ENCODE measurements around the gene SEC31B.

SEC31B gene

DNA sequence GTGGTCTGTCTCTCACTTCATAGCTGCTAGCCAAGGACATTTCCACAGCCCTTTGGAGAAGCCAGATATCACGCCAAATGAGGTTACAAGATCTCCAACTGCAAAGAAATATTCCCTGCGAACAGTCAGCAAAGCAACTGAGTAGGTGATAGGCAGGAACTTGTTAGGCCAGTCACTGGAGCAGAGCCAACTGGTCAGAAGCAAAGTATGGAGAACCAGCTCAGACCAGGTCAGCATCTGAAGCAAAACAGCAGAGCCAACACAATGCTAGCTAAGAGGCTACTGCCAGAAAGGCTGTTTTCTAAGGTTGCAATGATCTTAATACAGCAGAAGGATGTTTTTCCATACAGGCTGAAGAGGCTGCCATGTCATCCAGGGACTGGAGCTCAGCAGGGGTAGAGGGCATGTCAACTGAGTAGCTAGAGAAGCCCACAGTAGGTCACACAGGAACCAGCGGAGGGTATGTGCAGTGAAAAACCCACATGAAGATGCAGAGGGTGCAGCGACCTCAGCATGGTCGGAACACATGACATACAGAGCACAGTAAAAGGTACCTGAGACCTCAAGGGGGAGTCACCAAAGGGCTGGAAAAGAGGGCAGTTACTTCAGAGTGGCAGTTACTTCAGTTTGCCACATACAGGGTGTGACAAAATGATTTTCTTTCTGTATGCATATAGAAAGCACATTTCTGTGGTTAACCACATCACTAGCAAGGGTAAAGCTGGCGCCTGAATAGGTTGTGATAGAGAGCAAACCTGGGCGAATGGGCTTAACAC lies 8.9 kb downstream of the SEC31B start:
- no peaks in the 10 kb centered on the region for H3K9me3 ChIP-seq (ENCODE audit: control insufficient read depth, insufficient read depth, low read length)
- H3K9ac ChIP-seq (ENCODE audit: low read depth, low read length) = no peak overlapping the region
- no peak overlapping the region for H3K4me3 ChIP-seq (ENCODE audit: low read depth, low read length)
- no peak overlapping the region for H3K27ac ChIP-seq (ENCODE audit: low read depth, low read length)
- no peaks in the 10 kb centered on the region; the same call in 1 of the 2 replicates for H3K27me3 ChIP-seq (ENCODE audit: control insufficient read depth, insufficient read depth, low read length)
- no peaks in the 10 kb centered on the region for H3K36me3 ChIP-seq (ENCODE audit: control insufficient read depth, insufficient read depth, low read length)
- H3K4me1 ChIP-seq (ENCODE audit: control insufficient read depth, insufficient read depth, low read length) = no peaks in the 10 kb centered on the region

DNA sequence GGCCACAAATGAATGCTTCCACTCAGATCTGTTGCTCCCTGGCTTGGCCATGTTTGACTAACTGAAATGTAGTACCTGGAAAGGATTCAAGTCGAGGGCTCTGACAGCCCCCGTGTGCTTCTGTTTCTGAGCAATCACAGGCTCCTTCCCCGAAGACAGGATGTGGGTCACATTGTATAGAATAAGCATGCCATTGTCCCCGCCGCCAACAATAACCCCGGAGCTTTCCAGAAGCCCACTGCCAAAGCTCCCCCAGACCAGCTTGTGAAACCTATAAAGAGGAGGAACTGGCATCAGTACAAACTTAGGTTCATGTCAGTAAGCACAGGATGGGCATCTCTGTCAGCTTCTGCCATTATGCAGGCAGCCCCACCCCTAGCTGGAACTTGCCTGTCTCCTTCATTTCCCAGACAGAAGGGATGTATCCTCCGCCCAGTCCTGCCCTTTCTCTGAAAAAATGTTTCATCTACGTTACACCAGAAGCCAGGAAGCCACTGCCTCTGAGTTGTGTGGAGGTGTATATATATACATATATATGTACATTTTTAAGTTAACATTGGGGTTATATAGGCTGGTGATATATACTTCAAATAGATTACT lies 10.3 kb downstream of the SEC31B start:
- Histone ChIP-seq H3K4me3 (ENCODE audit: low read depth, low read length) (no peak overlapping the region), H3K27me3 (ENCODE audit: control insufficient read depth, insufficient read depth, low read length) (no peaks in the 10 kb centered on the region; the same call in 1 of the 2 replicates), H3K27ac (ENCODE audit: low read depth, low read length) (no peak overlapping the region), H3K9me3 (ENCODE audit: control insufficient read depth, insufficient read depth, low read length) (no peaks in the 10 kb centered on the region), H3K36me3 (ENCODE audit: control insufficient read depth, insufficient read depth, low read length) (no peaks in the 10 kb centered on the region), H3K9ac (ENCODE audit: low read depth, low read length) (no peak overlapping the region), H3K4me1 (ENCODE audit: control insufficient read depth, insufficient read depth, low read length) (no peaks in the 10 kb centered on the region)

- Histone ChIP-seq H3K4me1 (ENCODE audit: control insufficient read depth, insufficient read depth, low read length) (no peaks in the 10 kb centered on the region), H3K27ac (ENCODE audit: low read depth, low read length) (no peak overlapping the region), H3K9ac (ENCODE audit: low read depth, low read length) (no peak overlapping the region), H3K4me3 (ENCODE audit: low read depth, low read length) (no peak overlapping the region), H3K36me3 (ENCODE audit: control insufficient read depth, insufficient read depth, low read length) (no peaks in the 10 kb centered on the region), H3K9me3 (ENCODE audit: control insufficient read depth, insufficient read depth, low read length) (no peaks in the 10 kb centered on the region), H3K27me3 (ENCODE audit: control insufficient read depth, insufficient read depth, low read length) (no peaks in the 10 kb centered on the region; the same call in 1 of the 2 replicates)
Observed at GRCh38 chr10:100508691-100509150, 10.9 kb downstream of the SEC31B start.

GRCh38 chr10:100508266-100508665 lies 11.4 kb downstream of the SEC31B start:
- Histone ChIP-seq H3K4me3 (ENCODE audit: low read depth, low read length) (no peak overlapping the region), H3K27me3 (ENCODE audit: control insufficient read depth, insufficient read depth, low read length) (no peaks in the 10 kb centered on the region; the same call in 1 of the 2 replicates), H3K4me1 (ENCODE audit: control insufficient read depth, insufficient read depth, low read length) (no peaks in the 10 kb centered on the region), H3K9ac (ENCODE audit: low read depth, low read length) (no peak overlapping the region), H3K36me3 (ENCODE audit: control insufficient read depth, insufficient read depth, low read length) (no peaks in the 10 kb centered on the region), H3K9me3 (ENCODE audit: control insufficient read depth, insufficient read depth, low read length) (no peaks in the 10 kb centered on the region), H3K27ac (ENCODE audit: low read depth, low read length) (no peak overlapping the region)

- H3K27me3 ChIP-seq (ENCODE audit: control insufficient read depth, insufficient read depth, low read length) = no peaks in the 10 kb centered on the region; the same call in 1 of the 2 replicates
- no peaks in the 10 kb centered on the region for H3K9me3 ChIP-seq (ENCODE audit: control insufficient read depth, insufficient read depth, low read length)
- no peak overlapping the region for H3K4me3 ChIP-seq (ENCODE audit: low read depth, low read length)
- H3K36me3 ChIP-seq (ENCODE audit: control insufficient read depth, insufficient read depth, low read length) = no peaks in the 10 kb centered on the region
- H3K4me1 ChIP-seq (ENCODE audit: control insufficient read depth, insufficient read depth, low read length) = no peaks in the 10 kb centered on the region
- H3K9ac ChIP-seq (ENCODE audit: low read depth, low read length) = no peak overlapping the region
- no peak overlapping the region for H3K27ac ChIP-seq (ENCODE audit: low read depth, low read length)
Observed at GRCh38 chr10:100507357-100507732, 12.3 kb downstream of the SEC31B start.

DNA sequence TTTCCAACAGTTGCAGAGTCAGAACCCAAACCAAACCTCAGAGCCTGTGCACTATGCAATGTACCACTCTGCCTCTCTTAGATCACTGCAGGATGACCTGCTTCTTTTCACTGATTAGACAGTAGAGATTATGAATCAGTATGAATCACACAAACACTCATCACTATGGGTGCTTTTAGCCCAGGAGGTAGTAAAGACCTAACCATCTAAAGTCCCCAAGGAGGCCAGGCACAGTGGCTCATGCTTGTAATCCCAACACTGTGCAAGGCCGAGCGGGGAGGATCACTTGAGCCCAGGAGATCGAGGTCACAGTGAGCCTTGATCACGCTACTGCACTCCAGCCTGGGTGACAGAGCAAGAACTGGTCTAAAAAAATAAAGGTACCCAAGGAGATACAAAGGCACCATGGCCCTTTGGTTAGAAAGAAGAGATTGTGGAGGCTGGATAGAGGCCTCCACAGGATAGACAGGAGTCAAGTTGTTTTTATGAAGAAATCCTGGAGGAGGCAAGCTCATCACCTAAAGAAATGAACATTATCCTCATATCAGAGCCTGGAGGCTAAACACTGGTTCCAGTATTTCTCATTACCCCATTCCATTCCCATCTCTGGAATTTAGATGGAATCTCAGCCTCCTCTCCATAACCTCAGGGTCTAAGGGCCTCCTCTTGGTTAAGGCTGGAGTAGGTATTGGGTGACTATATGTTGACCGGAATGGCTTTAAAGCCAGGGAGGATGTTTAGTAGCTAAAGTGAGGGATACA lies 12.9 kb downstream of the SEC31B start:
- no peak overlapping the region for H3K27ac ChIP-seq (ENCODE audit: low read depth, low read length)
- H3K9me3 ChIP-seq (ENCODE audit: control insufficient read depth, insufficient read depth, low read length) = no peaks in the 10 kb centered on the region
- H3K27me3 ChIP-seq (ENCODE audit: control insufficient read depth, insufficient read depth, low read length) = no peaks in the 10 kb centered on the region; the same call in none of the 2 replicates
- H3K36me3 ChIP-seq (ENCODE audit: control insufficient read depth, insufficient read depth, low read length) = no peaks in the 10 kb centered on the region
- H3K4me3 ChIP-seq (ENCODE audit: low read depth, low read length) = no peak overlapping the region
- H3K9ac ChIP-seq (ENCODE audit: low read depth, low read length) = no peak overlapping the region
- H3K4me1 ChIP-seq (ENCODE audit: control insufficient read depth, insufficient read depth, low read length) = no peaks in the 10 kb centered on the region

DNA sequence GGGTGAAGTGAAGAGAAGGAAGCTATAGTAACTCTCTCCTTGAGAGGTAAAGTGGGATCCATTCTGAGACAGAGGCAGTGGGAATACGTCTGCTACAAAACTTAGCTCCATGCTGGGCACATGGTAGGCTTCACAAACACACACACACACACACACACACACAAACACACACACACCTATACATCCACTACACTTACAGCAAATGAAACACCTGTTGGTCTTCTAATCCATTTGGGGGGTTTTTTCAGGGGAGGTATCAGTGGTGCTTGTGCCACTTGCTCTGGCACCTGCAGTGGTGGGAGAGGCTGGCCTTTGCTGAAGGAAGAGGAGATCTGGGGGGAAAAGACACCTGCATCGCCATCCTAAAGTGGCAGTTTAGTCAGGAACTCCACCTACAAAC lies 14.5 kb downstream of the SEC31B start:
- H3K4me3 ChIP-seq (ENCODE audit: low read depth, low read length) = no peak overlapping the region
- no peaks in the 10 kb centered on the region for H3K36me3 ChIP-seq (ENCODE audit: control insufficient read depth, insufficient read depth, low read length)
- H3K9me3 ChIP-seq (ENCODE audit: control insufficient read depth, insufficient read depth, low read length) = no peaks in the 10 kb centered on the region
- no peak overlapping the region for H3K9ac ChIP-seq (ENCODE audit: low read depth, low read length)
- H3K27ac ChIP-seq (ENCODE audit: low read depth, low read length) = no peak overlapping the region
- H3K27me3 ChIP-seq (ENCODE audit: control insufficient read depth, insufficient read depth, low read length) = no peaks in the 10 kb centered on the region; the same call in none of the 2 replicates
- no peaks in the 10 kb centered on the region for H3K4me1 ChIP-seq (ENCODE audit: control insufficient read depth, insufficient read depth, low read length)

GRCh38 chr10:100504096-100504495 lies 15.6 kb downstream of the SEC31B start:
- Histone ChIP-seq H3K9me3 (ENCODE audit: control insufficient read depth, insufficient read depth, low read length) (no peaks in the 10 kb centered on the region), H3K27me3 (ENCODE audit: control insufficient read depth, insufficient read depth, low read length) (no peaks in the 10 kb centered on the region; the same call in none of the 2 replicates), H3K27ac (ENCODE audit: low read depth, low read length) (no peak overlapping the region), H3K4me1 (ENCODE audit: control insufficient read depth, insufficient read depth, low read length) (no peaks in the 10 kb centered on the region), H3K36me3 (ENCODE audit: control insufficient read depth, insufficient read depth, low read length) (no peaks in the 10 kb centered on the region), H3K4me3 (ENCODE audit: low read depth, low read length) (no peak overlapping the region), H3K9ac (ENCODE audit: low read depth, low read length) (no peak overlapping the region)

DNA sequence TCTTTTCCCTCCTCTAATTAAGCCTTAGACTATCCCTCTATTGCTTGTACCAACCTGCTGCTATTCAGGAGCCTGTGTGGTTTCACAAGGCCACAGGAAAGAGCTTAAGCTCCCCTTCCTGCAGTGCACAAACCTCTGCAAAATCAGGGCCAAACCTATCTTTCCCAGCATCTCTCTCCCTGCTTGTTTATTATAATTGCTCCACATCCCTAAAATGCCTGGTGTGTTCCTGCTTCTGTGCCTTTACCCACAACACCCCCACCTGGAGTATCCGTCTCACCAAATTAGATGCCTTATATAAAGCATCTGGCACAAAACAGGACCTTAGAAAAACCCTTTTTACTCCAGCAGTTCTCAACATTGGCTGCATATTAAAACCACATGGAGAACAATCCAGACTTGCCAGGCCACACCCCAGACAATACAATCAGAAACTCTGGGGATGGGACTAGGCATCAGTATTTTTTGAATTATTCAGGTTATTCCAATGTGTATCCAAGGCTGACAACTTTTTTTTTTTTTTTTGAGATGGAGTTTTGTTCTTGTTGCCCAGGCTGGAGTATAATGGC lies 16.7 kb downstream of the SEC31B start:
- H3K36me3 ChIP-seq (ENCODE audit: control insufficient read depth, insufficient read depth, low read length) = no peaks in the 10 kb centered on the region
- no peaks in the 10 kb centered on the region for H3K9me3 ChIP-seq (ENCODE audit: control insufficient read depth, insufficient read depth, low read length)
- no peak overlapping the region for H3K4me3 ChIP-seq (ENCODE audit: low read depth, low read length)
- no peak overlapping the region for H3K27ac ChIP-seq (ENCODE audit: low read depth, low read length)
- no peaks in the 10 kb centered on the region for H3K4me1 ChIP-seq (ENCODE audit: control insufficient read depth, insufficient read depth, low read length)
- no peaks in the 10 kb centered on the region; the same call in none of the 2 replicates for H3K27me3 ChIP-seq (ENCODE audit: control insufficient read depth, insufficient read depth, low read length)
- H3K9ac ChIP-seq (ENCODE audit: low read depth, low read length) = no peak overlapping the region

- H3K4me3 ChIP-seq (ENCODE audit: low read depth, low read length) = no peak overlapping the region
- no peaks in the 10 kb centered on the region; the same call in 1 of the 2 replicates for H3K36me3 ChIP-seq (ENCODE audit: control insufficient read depth, insufficient read depth, low read length)
- H3K9ac ChIP-seq (ENCODE audit: low read depth, low read length) = no peak overlapping the region
- no peaks in the 10 kb centered on the region; the same call in none of the 2 replicates for H3K27me3 ChIP-seq (ENCODE audit: control insufficient read depth, insufficient read depth, low read length)
- no peak overlapping the region for H3K27ac ChIP-seq (ENCODE audit: low read depth, low read length)
- H3K9me3 ChIP-seq (ENCODE audit: control insufficient read depth, insufficient read depth, low read length) = no peaks in the 10 kb centered on the region
- H3K4me1 ChIP-seq (ENCODE audit: control insufficient read depth, insufficient read depth, low read length) = no peaks in the 10 kb centered on the region
Observed at GRCh38 chr10:100501423-100501822, 18.2 kb downstream of the SEC31B start.

Measured in HUES48 (cell line).